Putamen (tissue), 1 donor: Measurements from ENCODE around the gene NUF2.
"Not testable (repeated sequence)": the region's sequence is repeated elsewhere in the genome, so short reads cannot be mapped to it uniquely, and the experiment has no call there.

Experiments
- DNase-seq: peaks from one replicate; pipeline ENCODE4 v3.0.0-alpha.2; 2016; ENCODE audit warnings: low spot score

The NUF2 gene

GRCh38 chr1:163321311-163322305 lies at the start of gene NUF2:
NUF2 (plus strand) TSS chr1:163321954; CDS start chr1:163326052, 4,098 bp downstream.
- peak; percentile 98 for DNase-seq

- no peak for DNase-seq
These were observed 47.9 kb upstream of the NUF2 start for GRCh38 chr1:163273766-163274441.

DNA sequence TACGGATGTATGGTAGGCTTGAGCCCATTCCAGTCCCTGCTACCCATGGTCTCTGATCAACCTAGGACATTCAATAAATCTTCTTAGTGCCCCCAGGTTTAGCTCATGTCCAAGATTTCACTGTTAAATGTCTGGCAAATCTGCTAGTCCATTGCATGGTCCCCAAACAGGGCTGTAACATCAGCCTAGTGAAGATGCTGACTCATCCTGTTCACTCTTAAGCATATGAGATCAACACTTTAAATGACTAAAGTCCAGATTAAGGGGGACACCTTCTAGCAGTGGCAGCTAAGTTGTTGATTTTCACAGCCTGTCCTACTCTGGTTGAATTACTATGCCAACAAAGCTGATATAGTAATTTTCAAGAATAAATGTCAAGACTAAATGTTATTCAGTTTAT lies 46.5 kb upstream of the NUF2 start:
- no peak for DNase-seq

GRCh38 chr1:163278602-163279001 lies 43.2 kb upstream of the NUF2 start:
- no peak for DNase-seq

DNA sequence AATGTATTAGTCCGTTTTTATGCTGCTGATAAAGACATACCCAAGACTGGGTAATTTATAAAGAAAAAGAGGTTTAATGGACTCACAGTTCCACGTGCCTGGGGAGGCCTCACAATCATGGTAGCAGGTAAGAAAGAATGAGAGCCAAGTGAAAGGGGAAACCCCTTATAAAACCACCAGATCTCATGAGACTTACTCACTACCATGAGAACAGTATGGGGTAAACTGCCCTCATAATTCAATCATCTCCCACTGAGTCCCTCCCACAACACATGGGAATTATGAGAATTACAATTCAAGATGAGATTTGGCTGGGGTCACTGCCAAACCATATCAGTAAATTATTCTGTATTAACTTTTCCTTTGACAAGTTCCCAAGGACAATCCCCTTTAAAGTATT lies 36.9 kb upstream of the NUF2 start:
- DNase-seq, result not testable (repeated sequence)

- no peak for DNase-seq
These were observed 31.6 kb upstream of the NUF2 start for GRCh38 chr1:163290025-163290640.

DNA sequence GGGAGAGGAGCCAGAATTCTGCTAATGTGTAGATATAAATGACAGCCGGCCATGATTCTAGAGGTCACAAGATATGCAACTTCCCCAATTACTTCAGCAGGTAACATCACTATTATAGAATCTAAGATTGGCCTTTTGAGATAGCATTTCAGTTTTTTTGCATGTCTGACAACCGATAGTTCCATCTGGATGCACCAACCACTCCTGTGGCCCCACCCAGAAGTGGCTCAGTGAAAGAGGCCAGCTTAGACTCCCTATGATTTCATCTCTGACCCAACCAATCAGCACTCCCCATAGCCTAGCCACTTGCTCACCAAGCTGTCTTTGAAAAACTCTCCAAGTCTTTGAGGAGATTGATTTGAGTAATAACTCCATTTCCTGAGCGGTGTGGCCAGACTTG lies 30.3 kb upstream of the NUF2 start:
- no peak for DNase-seq

GRCh38 chr1:163292153-163292552 lies 29.6 kb upstream of the NUF2 start:
- DNase-seq, result not testable (repeated sequence)

DNA sequence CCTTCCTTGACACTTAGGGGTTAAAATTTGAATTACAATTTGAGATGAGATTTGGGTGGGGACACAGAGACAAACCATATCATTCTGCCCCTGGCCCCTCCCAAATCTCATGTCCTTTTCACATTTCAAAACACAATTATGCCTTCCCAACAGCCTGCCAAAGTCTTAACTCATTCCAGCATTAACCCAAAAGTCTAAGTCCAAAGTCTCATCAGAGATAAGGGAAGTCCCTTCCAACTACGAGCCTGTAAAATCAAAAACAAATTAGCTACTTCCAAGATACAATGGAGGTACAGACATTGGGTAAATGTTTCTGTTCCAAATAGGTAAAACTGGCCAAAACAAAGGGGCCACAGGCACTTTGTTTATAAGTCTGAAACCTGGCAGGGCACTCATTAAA lies 28.3 kb upstream of the NUF2 start:
- DNase-seq, result not testable (repeated sequence)

DNA sequence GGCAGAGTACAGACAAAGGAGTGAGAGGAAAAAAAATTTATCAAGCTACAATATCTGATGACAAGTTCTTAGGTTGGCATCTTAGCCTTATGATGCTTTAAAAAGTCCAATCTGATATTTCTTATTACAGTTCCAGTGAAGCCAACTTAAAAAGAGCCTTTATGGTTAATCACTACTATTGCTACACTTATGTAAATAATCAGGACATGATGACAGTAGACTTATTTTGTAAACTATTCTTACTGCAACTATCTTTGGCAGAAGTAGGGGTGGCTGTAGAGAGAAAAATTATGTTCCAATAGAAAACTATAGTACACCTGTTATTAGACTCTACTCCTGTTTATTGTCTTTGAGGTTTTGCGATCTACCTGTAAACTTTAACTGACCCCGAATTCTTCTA lies 25.8 kb upstream of the NUF2 start:
- no peak for DNase-seq

DNA sequence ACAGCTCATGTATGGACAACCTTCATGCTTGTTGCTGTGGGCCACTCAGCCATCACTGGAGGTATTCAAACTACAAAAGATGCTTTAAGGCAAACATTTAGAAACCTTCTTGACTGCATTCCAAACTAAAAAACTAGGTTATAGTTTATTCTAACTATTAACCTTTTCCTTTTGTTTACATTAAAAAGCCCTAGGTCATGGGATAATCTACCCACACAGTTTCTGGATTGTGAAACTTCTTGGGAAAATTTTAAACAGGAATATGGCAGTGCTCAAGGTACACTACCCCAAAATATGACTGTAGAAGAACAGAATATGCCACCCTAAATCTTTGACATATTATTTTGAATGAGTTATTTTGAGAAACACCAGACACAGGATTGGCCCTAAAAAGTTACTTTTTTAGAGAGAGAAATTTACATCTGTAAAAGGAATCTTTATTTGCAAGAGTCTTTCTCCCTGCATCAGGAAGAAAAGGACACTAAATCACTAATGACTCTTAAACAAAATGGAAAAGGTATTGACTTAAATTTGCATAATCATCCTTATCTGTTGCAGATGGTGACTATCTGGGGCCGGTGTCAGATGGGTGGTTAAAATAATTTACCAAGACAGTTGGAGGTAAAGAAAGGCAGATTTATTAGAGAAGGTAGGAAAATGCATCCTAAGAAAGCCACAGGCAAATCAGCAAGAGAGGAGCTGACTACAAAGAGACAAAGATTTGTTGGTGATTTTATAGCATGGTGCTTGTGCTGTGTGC lies 25.1 kb upstream of the NUF2 start:
- no peak for DNase-seq

DNA sequence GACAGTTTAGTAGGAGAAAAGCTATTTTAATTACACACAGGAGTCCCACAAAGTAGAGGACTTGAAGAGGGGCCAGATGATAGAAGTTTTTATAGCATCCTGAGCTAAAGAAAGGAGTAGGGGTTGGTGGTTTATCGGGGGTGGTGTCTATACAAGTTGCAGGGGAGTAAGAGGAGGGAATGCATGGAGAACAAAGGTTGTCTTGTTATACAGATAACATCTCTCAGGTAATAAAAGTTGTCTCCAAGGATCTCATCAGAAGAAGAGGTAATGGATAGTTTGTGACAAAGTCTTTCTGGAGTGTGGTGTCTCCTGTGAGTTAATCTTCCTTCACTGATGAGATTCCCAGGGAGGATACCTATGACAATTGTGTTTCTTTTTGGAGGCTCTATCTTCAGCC lies 23.4 kb upstream of the NUF2 start:
- DNase-seq, result no peak

GRCh38 chr1:163300568-163300967 lies 21.2 kb upstream of the NUF2 start:
- DNase-seq, result no peak

GRCh38 chr1:163303561-163303960 lies 18.2 kb upstream of the NUF2 start:
- no peak for DNase-seq

DNA sequence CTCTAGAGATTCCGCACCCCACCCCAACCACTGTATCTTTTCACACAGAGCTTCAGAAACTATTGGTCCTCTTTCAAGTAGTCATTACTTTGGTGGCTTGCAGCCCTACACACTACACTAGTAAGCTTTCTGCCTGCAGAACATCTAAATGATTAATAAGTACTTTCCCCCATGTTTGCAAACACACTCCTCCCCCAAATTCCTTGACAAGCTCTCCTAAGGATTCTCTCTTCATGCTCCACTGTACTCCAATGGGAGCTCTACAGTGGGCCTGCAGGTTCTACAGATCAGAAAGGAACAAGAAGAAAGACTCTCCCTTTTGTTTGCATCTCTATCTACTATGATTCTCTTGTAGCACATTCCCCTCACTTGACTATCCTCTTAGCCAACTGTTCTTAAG lies 16.3 kb upstream of the NUF2 start:
- no peak for DNase-seq

GRCh38 chr1:163307479-163308171 lies 14.1 kb upstream of the NUF2 start:
- DNase-seq, result no peak

- no peak for DNase-seq
These were observed 12.9 kb upstream of the NUF2 start for GRCh38 chr1:163308811-163309210.

DNA sequence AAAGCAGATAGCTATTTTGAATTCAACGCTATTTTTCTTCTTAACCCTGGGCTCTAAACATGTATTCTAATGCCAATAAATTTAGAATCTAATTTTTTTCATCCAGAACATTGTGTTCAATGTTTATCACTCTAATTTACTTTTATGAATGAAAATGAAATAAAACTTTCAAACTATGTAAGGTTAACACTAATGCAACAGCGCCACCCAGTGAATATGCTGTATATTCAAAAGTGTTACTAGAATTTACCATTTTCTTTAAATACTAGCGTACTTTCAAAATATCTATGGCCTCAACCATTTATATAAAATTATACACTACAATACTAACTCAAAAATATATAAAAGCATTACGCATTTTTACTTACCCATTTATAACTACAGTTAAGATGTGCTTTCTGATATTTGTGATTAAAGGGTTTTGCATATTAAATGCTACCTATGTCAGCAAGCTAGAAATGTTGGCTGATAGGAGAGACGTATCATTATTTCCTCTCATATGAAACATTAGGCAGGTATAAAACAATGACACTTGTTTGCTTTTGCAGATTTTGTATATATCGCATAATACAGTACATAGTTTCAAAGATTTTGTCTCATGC lies 5.9 kb upstream of the NUF2 start:
- peak; percentile 30 for DNase-seq

GRCh38 chr1:163320891-163321290 lies 863 bp upstream of the NUF2 start:
- no peak for DNase-seq

- DNase-seq, result not testable (repeated sequence)
These were observed 1.6 kb downstream of the NUF2 start for GRCh38 chr1:163323339-163323738.

GRCh38 chr1:163331116-163331515 lies 9.4 kb downstream of the NUF2 start:
- no peak for DNase-seq
